AG04450 (cell line): ENCODE data around the gene PER2. TPM values are rescaled to one million over a fixed set of nuclear protein-coding genes. Genes with fewer than 3 reads are reported as not detected.

Source experiments
- CTCF ChIA-PET: fragments of 300-600, 350-600 bp; formaldehyde crosslinking; extraction: SDS; loops from one replicate; lab custom pipeline; 2022; ENCODE audit warnings: antibody characterized with exemption, inconsistent platforms; lab: Charles Lee
- POLR2A ChIA-PET: fragments of 350-600 bp; formaldehyde crosslinking; extraction: SDS; loops from one replicate; lab custom pipeline; 2021; ENCODE audit warnings: antibody characterized with exemption, inconsistent platforms; lab: Yijun Ruan, JAX
- DNase-seq: peaks from one replicate; pipeline ENCODE4 v3.0.0-alpha.2; 2011; ENCODE audit warnings: low read depth, low spot score
- H3K27ac ChIP-seq: one replicate; pipeline ENCODE4 v1.5.1; 2012; ENCODE audit warnings: low read depth, low read length, control low read depth
- H3K27me3 ChIP-seq: one replicate; pipeline ENCODE4 v1.6.0; 2012; ENCODE audit warnings: low read length; ENCODE audit not compliant: control insufficient read depth, insufficient read depth
- H3K4me3 ChIP-seq: 2 replicates; pipeline ENCODE4 v1.5.1; 2011; ENCODE audit warnings: mild to moderate bottlenecking, low read depth, low read length, control low read depth
- H3K9me3 ChIP-seq: 2 replicates; pipeline ENCODE4 v1.5.1; 2012; ENCODE audit warnings: low read length; ENCODE audit not compliant: control insufficient read depth, insufficient read depth
- polyA plus RNA-seq: library from polyadenylated mRNA; depleted of rRNA; stranded (reverse); fragments of >200 nt; gene quantifications from 2 replicates; pipeline ENCODE4 v1.2.3, GENCODE V29; 2011
- TF ChIP-seq, protein P1 (sequence below): IDR thresholded peaks from 2 replicates; pipeline ENCODE4 v1.5.1; 2011; ENCODE audit warnings: low read depth, low read length, control low read depth, inconsistent platforms

PER2 gene
- polyA plus RNA-seq, 1 experiment, result 1.9 TPM

DNA sequence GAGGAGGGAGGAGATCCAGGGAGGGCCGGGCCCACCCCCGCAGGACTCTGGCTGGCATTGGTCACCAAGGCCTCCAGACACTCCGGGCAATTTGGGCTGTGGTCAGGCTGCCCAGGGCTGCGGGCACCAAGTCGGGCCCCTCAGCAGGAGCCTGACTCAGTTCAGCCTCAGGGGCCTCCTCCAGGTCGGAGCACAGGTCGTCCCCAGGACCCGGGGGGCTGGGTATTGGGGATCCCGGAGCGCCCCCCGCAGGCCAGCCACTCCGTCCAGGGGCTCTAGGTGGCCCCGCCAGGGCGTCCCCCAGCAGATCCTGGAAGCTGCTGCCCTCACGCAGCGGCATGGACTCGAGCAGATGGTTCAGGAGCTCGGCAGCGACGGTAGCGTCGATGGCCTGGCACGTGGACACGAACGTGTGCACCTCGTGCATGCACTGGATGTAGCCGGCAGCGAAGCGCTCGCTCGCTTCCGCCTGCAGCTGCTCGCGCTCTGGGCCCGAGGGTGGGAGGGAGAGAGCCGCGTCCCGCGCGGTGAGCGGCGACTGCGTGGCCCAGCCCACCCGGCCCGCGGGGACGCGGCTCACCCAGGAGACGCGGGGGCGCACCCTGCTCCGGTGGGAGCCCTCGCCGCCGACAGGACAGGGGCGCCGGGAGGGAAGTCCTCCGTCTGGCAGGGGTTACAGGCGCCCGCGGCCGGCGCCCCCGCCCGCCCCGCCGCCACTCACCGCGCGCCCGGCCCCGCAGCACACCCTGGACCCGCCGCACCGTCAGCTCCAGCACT, 49.5 kb downstream of the PER2 start:
- peaks cover 29% of the 10 kb centered on the region for H3K27me3 ChIP-seq
- peak overlapping the region; percentile 64; the same call in 1 of the 2 replicates for H3K4me3 ChIP-seq
- POLR2A ChIA-PET, result no interaction called here
- CTCF ChIA-PET, result no interaction called here
- no peak for DNase-seq
- H3K27ac ChIP-seq, result no peak overlapping the region
- peaks cover 6% of the 10 kb centered on the region; the same call in 1 of the 2 replicates for H3K9me3 ChIP-seq
- TF ChIP-seq, protein P1, sequence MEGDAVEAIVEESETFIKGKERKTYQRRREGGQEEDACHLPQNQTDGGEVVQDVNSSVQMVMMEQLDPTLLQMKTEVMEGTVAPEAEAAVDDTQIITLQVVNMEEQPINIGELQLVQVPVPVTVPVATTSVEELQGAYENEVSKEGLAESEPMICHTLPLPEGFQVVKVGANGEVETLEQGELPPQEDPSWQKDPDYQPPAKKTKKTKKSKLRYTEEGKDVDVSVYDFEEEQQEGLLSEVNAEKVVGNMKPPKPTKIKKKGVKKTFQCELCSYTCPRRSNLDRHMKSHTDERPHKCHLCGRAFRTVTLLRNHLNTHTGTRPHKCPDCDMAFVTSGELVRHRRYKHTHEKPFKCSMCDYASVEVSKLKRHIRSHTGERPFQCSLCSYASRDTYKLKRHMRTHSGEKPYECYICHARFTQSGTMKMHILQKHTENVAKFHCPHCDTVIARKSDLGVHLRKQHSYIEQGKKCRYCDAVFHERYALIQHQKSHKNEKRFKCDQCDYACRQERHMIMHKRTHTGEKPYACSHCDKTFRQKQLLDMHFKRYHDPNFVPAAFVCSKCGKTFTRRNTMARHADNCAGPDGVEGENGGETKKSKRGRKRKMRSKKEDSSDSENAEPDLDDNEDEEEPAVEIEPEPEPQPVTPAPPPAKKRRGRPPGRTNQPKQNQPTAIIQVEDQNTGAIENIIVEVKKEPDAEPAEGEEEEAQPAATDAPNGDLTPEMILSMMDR, result no peak

DNA sequence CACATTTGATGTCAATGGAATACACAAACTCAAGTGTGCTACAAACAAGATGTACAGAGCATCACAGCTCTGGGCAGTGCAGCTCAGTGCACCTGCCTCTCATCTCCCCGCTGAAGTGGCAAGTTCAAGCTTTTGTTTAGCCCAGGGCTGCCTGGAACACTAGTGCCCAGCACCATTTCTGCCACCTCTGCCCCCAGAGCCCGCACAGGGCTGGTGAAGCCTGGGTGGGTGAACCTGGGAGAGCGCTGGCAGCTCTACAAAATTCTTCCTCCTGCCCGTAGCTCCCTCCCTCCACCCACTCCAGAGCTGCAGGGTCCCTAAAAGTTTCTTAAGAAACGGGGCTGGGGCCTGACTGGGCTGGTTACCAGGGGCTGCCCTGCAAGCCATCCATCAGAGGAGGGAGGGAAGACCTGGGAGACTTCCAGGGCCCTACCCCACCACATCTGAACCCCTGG, 50.1 kb downstream of the PER2 start:
- Histone ChIP-seq H3K27ac (no peak overlapping the region), H3K4me3 (no peak overlapping the region), H3K9me3 (peaks cover 6% of the 10 kb centered on the region; the same call in 1 of the 2 replicates), H3K27me3 (peaks cover 29% of the 10 kb centered on the region)
- ChIA-PET POLR2A (interaction anchor here (0.6 kb wide), 2 partner anchors 111 to 575 kb away, joined by 3 to 4 read pairs; no protein-coding TSS in a partner anchor), CTCF (no interaction called here)
- TF ChIP-seq, protein P1, result no peak
- DNase-seq, result no peak

DNA sequence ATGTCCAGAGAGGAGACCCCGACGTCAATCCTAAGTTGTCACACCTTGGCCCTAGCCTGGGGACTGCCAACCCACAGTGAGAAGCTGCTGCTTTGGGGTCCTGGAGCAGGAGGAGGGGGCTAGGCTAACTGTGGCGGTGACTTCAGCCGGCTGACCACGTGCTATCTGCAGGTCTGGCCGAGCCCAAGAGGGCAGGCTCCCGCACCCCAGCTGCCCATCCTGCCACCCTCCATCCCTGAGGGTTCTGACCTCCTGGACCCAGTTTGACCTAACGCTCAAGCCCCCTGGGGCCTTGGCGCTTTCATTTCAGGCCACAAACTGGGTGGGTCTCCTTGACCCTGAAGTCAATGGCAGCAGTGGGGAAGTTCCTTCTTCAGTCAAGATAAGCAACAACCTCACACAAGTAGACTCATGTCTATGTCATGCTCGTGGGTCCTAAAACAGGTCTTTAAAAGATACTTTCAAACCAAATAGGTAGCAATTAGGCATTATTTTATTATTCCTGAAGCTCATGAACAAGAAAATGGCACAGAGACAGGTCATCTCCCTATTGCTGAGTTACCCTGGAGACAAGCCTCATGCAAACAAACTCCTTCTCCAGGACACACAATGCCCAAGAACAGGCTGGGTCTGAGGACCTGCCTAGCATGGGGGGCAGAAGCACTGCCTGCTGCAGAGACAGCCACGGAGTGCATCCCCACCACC, 50.8 kb downstream of the PER2 start:
- POLR2A ChIA-PET, result interaction anchor here (0.6 kb wide), 2 partner anchors 111 to 575 kb away, joined by 3 to 4 read pairs; no protein-coding TSS in a partner anchor
- DNase-seq, result no peak

DNA sequence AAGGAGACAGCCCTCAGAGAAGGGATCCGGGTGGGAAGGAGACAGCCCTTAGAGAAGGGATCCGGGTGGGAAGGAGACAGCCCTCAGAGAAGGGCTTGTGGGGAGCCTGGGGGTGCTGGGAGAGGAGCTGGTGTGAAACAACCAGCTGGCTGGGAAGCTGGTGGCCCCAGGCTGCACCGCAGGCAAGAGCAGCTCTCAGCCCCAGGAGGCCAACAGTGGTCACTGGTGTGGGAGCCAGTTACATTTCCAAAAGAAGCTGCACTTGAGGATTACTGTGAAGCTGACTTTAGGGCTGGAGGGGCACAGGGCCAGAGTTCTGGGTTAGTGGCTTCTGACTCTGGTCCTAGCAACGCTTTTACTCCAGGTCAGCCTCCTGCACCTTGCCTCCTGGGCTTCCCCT, 51.8 kb downstream of the PER2 start:
- ChIA-PET POLR2A (interaction anchor here (0.6 kb wide), 2 partner anchors 19 to 26 kb away, joined by 3 to 4 read pairs; no protein-coding TSS in a partner anchor), CTCF (interaction anchor here (0.7 kb wide), 1 partner anchor 375 kb away, joined by 3 read pairs; no protein-coding TSS in a partner anchor)
- Histone ChIP-seq H3K4me3 (no peak overlapping the region), H3K9me3 (peaks cover 11% of the 10 kb centered on the region), H3K27me3 (peaks cover 40% of the 10 kb centered on the region), H3K27ac (no peak overlapping the region)
- TF ChIP-seq, protein P1, result no peak
- DNase-seq, result no peak

More for the DNA sequence above, 50.8 kb downstream of the PER2 start:
- CTCF ChIA-PET, result interaction anchor here (0.7 kb wide), 1 partner anchor 376 kb away, joined by 3 read pairs; no protein-coding TSS in a partner anchor
- no peak overlapping the region for H3K27ac ChIP-seq
- H3K9me3 ChIP-seq, result peaks cover 6% of the 10 kb centered on the region; the same call in 1 of the 2 replicates
- TF ChIP-seq, protein P1, result no peak
- H3K4me3 ChIP-seq, result no peak overlapping the region
- H3K27me3 ChIP-seq, result peaks cover 32% of the 10 kb centered on the region
